ENCODE measurements around the gene DNAAF9.

DNAAF9 gene

DNA sequence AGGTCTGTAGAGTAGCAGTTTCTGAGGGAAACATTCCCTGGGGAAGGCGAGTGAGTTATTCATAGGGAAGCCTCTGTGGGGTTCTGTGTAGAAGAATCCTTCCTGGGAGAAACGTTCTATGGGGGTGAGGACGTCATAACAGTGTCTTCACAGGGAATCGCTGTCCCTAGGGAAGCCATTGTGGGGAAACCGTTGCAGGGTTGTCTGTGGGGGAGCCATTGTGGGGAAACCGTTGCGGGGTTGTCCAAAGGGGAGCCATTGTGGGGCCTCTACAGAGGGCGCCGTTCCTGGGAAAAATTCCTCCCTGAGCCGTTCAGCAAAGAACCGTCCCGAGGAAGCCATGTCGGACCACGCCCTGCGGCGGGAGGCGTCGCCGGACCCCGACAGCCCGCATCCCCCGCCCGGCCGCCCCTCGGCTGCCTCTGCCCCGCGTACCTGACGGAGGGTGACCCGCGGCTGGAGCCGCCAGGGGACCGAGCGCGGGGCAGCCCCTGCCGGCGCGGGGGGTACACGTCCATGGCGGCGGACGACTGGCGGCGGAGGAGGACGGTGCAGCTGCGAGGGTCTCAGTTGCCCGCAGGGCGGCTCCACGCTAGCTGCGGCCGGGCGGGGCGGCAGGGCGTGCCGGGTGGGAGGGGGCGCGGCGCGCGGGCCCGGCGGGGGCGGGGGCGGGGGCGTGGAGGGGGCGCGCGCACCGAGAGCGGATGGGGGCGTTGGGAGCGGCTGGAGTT is at the start of gene DNAAF9:
TSS of gene DNAAF9 (minus strand) at position 630 of the 731 bp plus-strand sequence. CDS start at position 518, 112 bp downstream.
- H2AFZ ChIP-seq (ENCODE audit: low read depth, low read length) = peak within 1 kb of the TSS; percentile 71
- H3K4me3 ChIP-seq (ENCODE audit: low read length) = peak within 1 kb of the TSS; percentile 71
- H3K9me3 ChIP-seq (ENCODE audit: low read length) = peaks cover 2% of the 10 kb centered on the region
- peaks cover 20% of the 10 kb centered on the region for H3K4me1 ChIP-seq (ENCODE audit: insufficient read depth, low read length)
- H3K27me3 ChIP-seq (ENCODE audit: insufficient read depth, low read length) = no peaks in the 10 kb centered on the region
- H3K36me3 ChIP-seq (ENCODE audit: insufficient read depth, low read length) = no peaks in the 10 kb centered on the region

DNA sequence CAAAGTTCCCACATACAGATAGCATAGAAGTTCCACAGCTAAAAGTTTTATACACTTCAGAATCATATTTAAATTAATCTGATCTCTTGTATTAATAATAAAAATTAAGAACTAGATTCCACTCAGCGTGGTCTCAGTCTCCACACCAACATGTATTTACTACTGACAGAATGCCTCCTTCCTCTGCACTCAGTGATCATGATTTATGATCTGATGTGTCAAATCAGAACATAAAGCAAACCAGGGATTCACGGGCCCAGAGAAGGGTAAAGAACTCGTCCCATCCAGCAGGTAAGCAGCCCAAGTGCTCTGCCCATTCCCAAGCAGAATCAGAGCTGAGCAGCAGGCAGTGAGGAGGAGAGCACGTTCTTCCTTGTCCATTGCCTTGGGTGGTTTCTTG is 49.2 kb upstream of the DNAAF9 start:
- no peak overlapping the region for H2AFZ ChIP-seq (ENCODE audit: low read depth, low read length)
- no peaks in the 10 kb centered on the region for H3K9me3 ChIP-seq (ENCODE audit: low read length)
- peaks cover 9% of the 10 kb centered on the region for H3K4me1 ChIP-seq (ENCODE audit: insufficient read depth, low read length)
- H3K27me3 ChIP-seq (ENCODE audit: insufficient read depth, low read length) = no peaks in the 10 kb centered on the region
- H3K4me3 ChIP-seq (ENCODE audit: low read length) = no peak overlapping the region
- H3K36me3 ChIP-seq (ENCODE audit: insufficient read depth, low read length) = no peaks in the 10 kb centered on the region

DNA sequence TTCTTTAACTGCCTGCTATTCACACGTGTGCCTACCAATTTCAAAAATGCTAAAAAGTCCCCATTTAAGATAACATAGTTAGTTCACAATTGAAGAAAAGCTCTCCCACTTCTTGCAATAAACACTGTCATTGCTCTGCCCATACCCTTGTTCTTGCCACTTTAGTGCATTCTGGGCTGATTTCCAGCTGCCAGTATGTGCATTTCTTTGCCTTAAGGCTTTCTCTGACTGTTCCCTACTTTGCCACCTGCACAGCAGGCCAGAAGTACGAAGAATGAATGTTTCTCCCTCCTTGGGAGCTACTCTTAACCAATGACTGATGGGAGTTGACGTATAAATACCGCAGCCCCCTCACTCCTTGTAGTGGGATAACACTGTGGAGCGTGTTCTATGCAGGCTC is 47.4 kb upstream of the DNAAF9 start:
- no peaks in the 10 kb centered on the region for H3K9me3 ChIP-seq (ENCODE audit: low read length)
- no peak overlapping the region for H3K4me3 ChIP-seq (ENCODE audit: low read length)
- no peaks in the 10 kb centered on the region for H3K36me3 ChIP-seq (ENCODE audit: insufficient read depth, low read length)
- peaks cover 3% of the 10 kb centered on the region for H3K4me1 ChIP-seq (ENCODE audit: insufficient read depth, low read length)
- H2AFZ ChIP-seq (ENCODE audit: low read depth, low read length) = no peak overlapping the region
- no peaks in the 10 kb centered on the region for H3K27me3 ChIP-seq (ENCODE audit: insufficient read depth, low read length)

DNA sequence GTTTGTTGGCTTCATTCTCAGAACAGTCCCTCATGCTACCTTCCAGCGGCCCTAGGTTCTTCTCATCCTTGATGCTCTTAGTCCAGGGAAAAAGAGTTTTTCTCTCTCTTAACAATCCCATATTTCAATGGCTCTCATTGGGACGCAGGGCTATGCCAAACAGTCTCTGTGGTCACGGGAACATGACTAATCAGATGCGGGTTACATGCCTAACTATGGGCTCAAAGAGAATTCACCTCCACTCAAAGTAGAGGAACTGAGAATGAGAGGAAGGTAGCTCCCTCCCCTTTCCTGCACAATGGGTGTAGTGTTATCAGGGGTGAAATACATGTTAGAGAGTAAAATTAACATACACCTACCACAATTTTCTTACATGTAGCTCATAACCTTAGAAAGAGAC is 45.2 kb upstream of the DNAAF9 start:
- Histone ChIP-seq H3K27me3 (ENCODE audit: insufficient read depth, low read length) (no peaks in the 10 kb centered on the region), H3K4me3 (ENCODE audit: low read length) (no peak overlapping the region), H3K9me3 (ENCODE audit: low read length) (no peaks in the 10 kb centered on the region), H3K36me3 (ENCODE audit: insufficient read depth, low read length) (no peaks in the 10 kb centered on the region), H3K4me1 (ENCODE audit: insufficient read depth, low read length) (peaks cover 3% of the 10 kb centered on the region), H2AFZ (ENCODE audit: low read depth, low read length) (no peak overlapping the region)

DNA sequence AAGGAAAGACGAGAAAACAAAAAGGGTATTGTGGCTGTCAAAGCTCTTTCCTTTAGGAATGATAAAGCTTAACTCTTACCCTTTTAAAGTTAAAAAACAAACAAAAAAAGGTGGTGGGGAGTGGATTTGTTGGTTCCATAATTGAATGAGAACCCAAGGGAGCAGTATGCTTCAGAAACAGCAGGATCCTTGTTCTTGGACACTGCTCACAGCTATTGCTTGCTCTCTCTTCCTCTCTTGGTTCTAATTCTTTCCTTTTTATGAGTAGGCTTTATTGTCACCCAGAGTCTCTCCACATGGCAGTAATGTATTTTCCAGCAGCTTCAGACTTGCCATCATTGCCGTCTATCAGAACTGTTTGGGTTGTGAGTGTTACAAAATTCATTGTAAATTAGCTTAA is 44.7 kb upstream of the DNAAF9 start:
- H3K36me3 ChIP-seq (ENCODE audit: insufficient read depth, low read length) = no peaks in the 10 kb centered on the region
- no peak overlapping the region for H2AFZ ChIP-seq (ENCODE audit: low read depth, low read length)
- peaks cover 3% of the 10 kb centered on the region for H3K4me1 ChIP-seq (ENCODE audit: insufficient read depth, low read length)
- no peaks in the 10 kb centered on the region for H3K27me3 ChIP-seq (ENCODE audit: insufficient read depth, low read length)
- H3K9me3 ChIP-seq (ENCODE audit: low read length) = no peaks in the 10 kb centered on the region
- H3K4me3 ChIP-seq (ENCODE audit: low read length) = no peak overlapping the region

DNA sequence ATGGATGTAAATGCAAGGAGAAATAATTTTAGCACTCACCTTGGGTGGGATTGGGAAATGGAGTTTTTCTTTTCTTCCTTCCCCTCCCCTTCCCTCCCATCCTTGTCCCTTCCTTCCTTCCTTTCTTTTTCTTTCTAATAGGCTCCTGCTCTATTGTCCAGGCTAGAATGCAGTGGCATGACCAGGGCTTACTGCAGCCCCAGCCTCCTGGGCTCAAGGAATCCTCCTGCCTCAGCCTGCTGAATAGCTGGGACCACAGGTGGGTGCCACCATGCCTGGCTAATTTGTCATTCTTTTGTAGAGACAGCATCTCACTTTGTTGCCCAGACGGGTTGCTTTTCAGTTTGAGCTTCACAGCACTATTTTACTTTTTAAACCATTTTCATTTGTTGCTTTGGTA is 41.9 kb upstream of the DNAAF9 start:
- H3K36me3 ChIP-seq (ENCODE audit: insufficient read depth, low read length) = no peaks in the 10 kb centered on the region
- H3K27me3 ChIP-seq (ENCODE audit: insufficient read depth, low read length) = no peaks in the 10 kb centered on the region
- peaks cover 3% of the 10 kb centered on the region for H3K4me1 ChIP-seq (ENCODE audit: insufficient read depth, low read length)
- H3K4me3 ChIP-seq (ENCODE audit: low read length) = no peak overlapping the region
- H3K9me3 ChIP-seq (ENCODE audit: low read length) = no peaks in the 10 kb centered on the region
- no peak overlapping the region for H2AFZ ChIP-seq (ENCODE audit: low read depth, low read length)

DNA sequence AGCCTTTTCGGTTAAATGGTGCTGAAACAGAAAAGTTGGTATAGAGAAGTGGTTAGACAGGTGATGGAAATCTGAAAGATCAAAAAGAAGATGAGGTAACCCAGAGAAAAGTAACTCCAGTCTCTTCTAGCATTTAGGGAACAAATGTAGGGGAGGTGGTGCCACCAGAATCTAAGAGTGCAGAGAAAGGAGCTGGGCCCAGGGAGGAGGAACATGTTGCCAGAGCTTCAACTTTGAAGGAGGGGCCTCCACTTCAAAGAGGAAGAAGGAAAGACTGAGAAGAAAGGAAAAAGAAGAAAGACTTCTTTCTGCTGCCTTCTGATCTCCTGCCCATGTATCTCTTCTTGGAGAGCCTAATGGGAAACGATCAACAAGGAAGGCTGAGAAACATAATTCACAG is 39.9 kb upstream of the DNAAF9 start:
- Histone ChIP-seq H3K9me3 (ENCODE audit: low read length) (no peaks in the 10 kb centered on the region), H3K27me3 (ENCODE audit: insufficient read depth, low read length) (no peaks in the 10 kb centered on the region), H3K4me1 (ENCODE audit: insufficient read depth, low read length) (no peaks in the 10 kb centered on the region), H2AFZ (ENCODE audit: low read depth, low read length) (no peak overlapping the region), H3K36me3 (ENCODE audit: insufficient read depth, low read length) (no peaks in the 10 kb centered on the region), H3K4me3 (ENCODE audit: low read length) (no peak overlapping the region)

DNA sequence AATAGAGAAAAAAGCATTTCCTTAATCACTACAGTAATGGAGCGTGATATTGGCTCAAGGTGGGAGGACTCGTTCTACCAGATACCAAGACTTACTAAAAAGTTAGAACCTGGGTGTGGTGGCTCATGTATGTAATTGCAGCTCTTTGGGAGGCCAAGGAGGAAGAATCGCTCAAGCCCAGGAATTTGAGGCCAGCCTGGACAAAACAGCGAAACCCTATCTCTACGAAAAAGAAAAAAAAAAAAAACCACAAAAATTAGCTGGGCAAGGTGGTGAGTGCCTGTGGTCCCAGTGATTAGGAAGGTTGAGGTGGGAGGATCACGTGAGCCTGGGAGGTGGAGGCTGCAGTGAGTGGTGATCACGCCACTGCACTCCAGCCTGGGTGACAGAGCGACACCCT is 39.3 kb upstream of the DNAAF9 start:
- Histone ChIP-seq H3K4me1 (ENCODE audit: insufficient read depth, low read length) (no peaks in the 10 kb centered on the region), H3K27me3 (ENCODE audit: insufficient read depth, low read length) (no peaks in the 10 kb centered on the region), H3K4me3 (ENCODE audit: low read length) (no peak overlapping the region), H3K36me3 (ENCODE audit: insufficient read depth, low read length) (no peaks in the 10 kb centered on the region), H2AFZ (ENCODE audit: low read depth, low read length) (no peak overlapping the region), H3K9me3 (ENCODE audit: low read length) (no peaks in the 10 kb centered on the region)

DNA sequence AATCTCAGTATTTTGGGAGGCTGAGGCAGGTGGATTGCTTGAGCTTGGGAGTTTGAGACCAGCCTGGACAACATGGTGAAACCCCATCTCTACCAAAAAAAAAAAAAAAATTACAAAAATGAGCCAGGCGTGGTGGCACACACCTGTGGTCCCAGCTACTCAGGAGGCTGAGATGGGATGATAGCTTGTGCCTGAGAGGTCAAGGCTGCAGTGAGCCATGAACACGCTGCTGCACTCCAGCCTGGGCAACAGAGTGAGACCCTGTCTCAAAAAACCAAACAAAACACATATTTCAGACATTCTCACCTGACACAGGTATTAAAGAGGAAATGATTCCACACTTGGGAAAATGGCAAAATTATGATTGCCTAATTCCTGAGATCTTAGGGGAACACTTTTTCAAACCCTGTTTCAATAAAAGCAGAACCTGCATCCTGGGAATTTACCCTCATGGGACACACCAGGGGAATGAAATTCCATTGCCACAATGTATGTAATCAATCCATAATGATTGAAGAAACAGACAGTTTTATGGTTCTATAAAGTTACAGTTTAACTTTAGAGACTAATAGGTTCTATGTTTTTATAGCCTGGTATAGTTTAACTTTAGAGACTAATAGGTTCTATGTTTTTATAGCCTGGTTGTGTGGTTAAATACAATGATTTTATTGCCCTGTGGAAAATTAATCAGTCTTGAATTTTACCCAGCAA is 29.6 kb upstream of the DNAAF9 start:
- no peaks in the 10 kb centered on the region for H3K4me1 ChIP-seq (ENCODE audit: insufficient read depth, low read length)
- no peak overlapping the region for H2AFZ ChIP-seq (ENCODE audit: low read depth, low read length)
- no peaks in the 10 kb centered on the region for H3K9me3 ChIP-seq (ENCODE audit: low read length)
- no peak overlapping the region for H3K4me3 ChIP-seq (ENCODE audit: low read length)
- no peaks in the 10 kb centered on the region for H3K36me3 ChIP-seq (ENCODE audit: insufficient read depth, low read length)
- H3K27me3 ChIP-seq (ENCODE audit: insufficient read depth, low read length) = no peaks in the 10 kb centered on the region

DNA sequence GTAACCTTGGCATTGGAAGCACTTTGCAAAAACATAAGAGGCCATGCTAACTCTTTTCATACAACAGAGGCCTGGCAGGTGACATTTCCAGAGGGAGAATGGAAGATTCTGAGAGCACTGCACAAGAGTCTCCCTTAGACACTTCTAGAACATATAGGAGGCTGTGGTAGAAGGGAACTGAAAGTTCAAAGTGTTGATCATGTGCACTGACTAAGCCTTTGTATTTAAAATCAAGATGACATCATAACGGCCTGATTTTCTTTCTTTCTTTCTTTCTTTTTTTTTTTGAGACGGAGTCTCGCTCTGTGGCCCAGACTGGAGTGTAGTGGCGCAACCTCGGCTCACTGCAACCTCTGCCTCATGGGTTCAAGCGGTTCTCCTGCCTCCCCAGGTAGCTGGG is 26.8 kb upstream of the DNAAF9 start:
- no peak overlapping the region for H2AFZ ChIP-seq (ENCODE audit: low read depth, low read length)

DNA sequence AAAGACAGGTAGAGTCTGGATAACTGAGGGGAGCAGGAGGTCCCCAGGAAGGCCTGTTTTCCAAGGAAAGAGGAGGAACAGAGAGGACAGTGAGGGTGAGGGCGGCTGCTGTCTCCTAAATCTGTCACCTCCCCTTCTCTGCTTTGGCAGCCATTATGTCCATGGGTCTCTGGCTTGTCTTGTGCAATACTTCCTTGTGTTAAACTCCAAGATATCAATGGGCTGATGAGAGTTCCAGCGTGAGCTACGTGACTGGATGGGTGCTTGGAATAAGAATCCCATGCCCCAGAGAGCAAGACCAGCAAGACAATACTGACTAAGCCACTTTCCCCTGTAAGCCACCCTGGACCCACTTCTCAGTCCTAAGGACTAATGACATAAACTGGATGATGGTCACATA is 26.3 kb upstream of the DNAAF9 start:
- no peaks in the 10 kb centered on the region for H3K36me3 ChIP-seq (ENCODE audit: insufficient read depth, low read length)
- H3K4me3 ChIP-seq (ENCODE audit: low read length) = no peak overlapping the region
- no peaks in the 10 kb centered on the region for H3K4me1 ChIP-seq (ENCODE audit: insufficient read depth, low read length)
- H3K9me3 ChIP-seq (ENCODE audit: low read length) = no peaks in the 10 kb centered on the region
- H2AFZ ChIP-seq (ENCODE audit: low read depth, low read length) = no peak overlapping the region
- H3K27me3 ChIP-seq (ENCODE audit: insufficient read depth, low read length) = no peaks in the 10 kb centered on the region

More for the DNA sequence above, 26.8 kb upstream of the DNAAF9 start:
- Histone ChIP-seq H3K4me1 (ENCODE audit: insufficient read depth, low read length) (no peaks in the 10 kb centered on the region), H3K4me3 (ENCODE audit: low read length) (no peak overlapping the region), H3K27me3 (ENCODE audit: insufficient read depth, low read length) (no peaks in the 10 kb centered on the region), H3K9me3 (ENCODE audit: low read length) (no peaks in the 10 kb centered on the region), H3K36me3 (ENCODE audit: insufficient read depth, low read length) (no peaks in the 10 kb centered on the region)

DNA sequence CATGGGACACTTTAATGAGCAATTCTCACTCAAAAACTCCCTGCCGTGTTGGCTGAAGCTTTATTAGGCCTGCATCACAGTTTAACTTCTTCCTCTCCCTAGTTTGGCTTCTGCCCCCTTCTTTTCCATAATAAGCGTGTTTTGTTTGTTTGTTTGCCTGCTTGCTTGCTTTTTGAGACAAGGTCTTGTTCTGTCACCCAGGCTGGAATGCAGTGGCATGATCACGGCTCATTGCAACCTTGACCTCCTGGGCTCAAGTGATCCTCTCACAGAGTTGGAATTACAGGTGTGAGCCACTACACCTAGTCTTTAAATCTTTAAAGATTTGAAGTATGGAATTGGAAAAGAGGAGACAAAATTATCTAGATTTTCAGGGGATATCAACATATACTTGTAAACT is 25.4 kb upstream of the DNAAF9 start:
- Histone ChIP-seq H3K36me3 (ENCODE audit: insufficient read depth, low read length) (no peaks in the 10 kb centered on the region), H3K4me3 (ENCODE audit: low read length) (no peak overlapping the region), H2AFZ (ENCODE audit: low read depth, low read length) (no peak overlapping the region), H3K4me1 (ENCODE audit: insufficient read depth, low read length) (no peaks in the 10 kb centered on the region), H3K9me3 (ENCODE audit: low read length) (no peaks in the 10 kb centered on the region), H3K27me3 (ENCODE audit: insufficient read depth, low read length) (no peaks in the 10 kb centered on the region)

DNA sequence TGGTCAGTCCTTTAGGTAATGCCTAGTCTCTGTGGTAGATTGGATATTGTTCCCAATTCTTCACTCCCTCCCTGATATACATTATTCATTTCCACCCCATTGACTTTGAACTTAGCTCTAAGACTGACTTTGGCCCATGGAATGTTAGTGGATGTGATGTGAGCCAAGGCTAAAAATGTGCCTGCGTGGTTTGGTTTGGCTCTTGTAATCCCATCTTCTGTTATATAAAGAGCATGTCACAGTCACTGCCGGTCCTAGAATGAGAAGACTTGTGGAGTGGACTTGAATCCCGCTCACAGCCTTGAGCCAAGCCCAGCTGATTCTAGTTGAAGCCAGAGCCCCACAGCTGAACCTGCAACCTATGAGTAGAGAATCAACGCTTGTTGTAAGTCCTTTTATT is 23.6 kb upstream of the DNAAF9 start:
- H3K27me3 ChIP-seq (ENCODE audit: insufficient read depth, low read length) = no peaks in the 10 kb centered on the region
- no peaks in the 10 kb centered on the region for H3K4me1 ChIP-seq (ENCODE audit: insufficient read depth, low read length)
- H2AFZ ChIP-seq (ENCODE audit: low read depth, low read length) = no peak overlapping the region
- no peak overlapping the region for H3K4me3 ChIP-seq (ENCODE audit: low read length)
- no peaks in the 10 kb centered on the region for H3K9me3 ChIP-seq (ENCODE audit: low read length)
- H3K36me3 ChIP-seq (ENCODE audit: insufficient read depth, low read length) = no peaks in the 10 kb centered on the region

Data from neuron (in vitro differentiated cells).